ENCODE results near the gene AGBL4. TPM values are rescaled to one million over a fixed set of nuclear protein-coding genes. Genes with fewer than 3 reads are reported as not detected.

The AGBL4 gene
- total RNA-seq (2022; extraction: Qiagen RNA extraction; ENCODE audit: low read depth), result not detected in 5 replicates

DNA sequence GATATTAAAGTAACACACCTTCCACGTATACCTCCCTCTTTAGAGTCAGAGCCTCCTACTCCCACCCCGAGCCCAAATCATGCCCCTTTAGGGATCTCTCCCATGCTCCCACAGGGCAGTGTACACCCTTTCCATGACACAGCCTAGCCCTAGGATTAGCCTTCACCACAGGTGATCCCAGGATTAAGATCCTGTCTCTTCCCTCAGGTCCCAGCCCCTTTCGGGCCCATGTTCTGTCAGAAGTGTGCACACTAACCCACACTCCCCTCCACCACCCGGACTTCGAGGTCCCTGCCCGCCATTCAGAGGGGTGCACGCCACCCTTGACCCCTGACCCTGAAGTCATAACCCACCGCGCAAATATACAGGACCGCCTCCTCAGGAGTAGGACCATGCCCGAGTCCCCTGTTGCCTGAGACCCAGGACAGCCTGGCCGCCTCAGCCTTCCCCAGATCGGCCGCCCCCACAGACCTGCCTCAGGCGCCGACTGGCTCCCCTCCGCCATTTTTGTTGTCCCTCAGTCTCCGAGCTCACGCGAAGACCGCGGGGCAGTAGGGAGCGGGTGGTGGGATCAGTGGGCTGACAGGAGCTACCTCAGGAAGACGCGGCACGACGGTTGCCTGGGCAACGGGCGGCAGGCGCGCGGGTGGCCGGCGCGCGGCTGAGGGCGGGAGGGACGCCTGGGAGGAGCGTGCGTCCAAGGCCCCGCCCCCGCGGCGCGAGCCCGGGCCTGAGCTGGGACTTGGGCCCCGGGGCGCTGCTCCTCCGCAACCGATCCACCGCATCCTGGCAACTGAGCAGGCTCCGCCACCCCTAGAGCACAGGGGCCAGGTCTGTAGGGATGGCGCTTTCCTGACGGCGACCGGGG, at the start of gene AGBL4:
TSS of gene AGBL4 (minus strand) at position 663 of the 868 bp plus-strand sequence.

DNA sequence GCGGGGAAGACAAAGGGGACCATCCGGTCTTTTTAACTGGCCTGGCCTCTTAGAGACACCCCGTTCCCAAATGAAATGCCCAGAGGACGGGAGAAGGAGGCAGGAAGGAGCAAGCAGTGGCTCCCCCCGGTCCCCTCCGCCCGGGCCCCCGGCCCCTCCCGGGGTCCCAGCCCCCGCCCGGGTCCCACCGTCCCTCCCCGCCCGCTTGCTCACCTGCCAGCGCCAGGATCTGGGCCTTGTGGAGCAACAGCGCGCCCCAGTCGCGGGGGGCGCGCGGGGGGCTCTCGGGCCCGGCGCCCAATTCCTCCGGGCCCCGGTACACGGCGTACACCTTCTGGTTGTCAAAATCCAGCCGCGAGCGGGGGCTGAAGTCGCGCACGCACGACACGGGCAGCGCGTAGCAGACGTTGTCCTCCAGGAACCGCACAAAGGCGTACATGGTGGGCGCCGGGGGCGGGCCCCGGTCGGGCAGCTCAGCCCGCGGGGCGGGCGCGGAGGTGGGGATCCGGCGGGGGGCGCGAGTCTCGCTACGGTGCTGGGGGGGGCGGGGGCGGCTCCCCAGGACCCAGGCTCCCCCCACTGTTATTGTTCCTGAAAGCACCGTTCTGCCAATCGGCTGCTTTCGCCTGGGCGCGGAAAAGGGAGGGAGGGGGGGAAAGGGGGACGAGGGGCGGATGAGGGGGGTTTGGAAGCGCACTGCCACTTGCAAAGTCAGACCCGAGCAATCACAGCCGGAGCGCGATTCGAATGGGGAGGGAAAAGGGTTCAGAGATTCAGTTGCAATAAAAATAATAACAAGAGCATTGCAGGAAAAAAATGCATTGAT, 1247.1 kb downstream of the AGBL4 start, which contains the start of gene BEND5:
TSS of gene BEND5 (minus strand) at position 499 of the 826 bp plus-strand sequence. CDS start at position 439, 60 bp downstream.

Other genes starting within 250 kb of the AGBL4 start
- gene ELAVL4, start 85.0 kb upstream of the AGBL4 start, total RNA-seq (2022; extraction: Qiagen RNA extraction; ENCODE audit: low read depth), result not detected in 5 replicates